HFFc6 (cell line): ENCODE results near the gene SYT11. TPM values are rescaled to one million over a fixed set of nuclear protein-coding genes. Genes with fewer than 3 reads are reported as not detected.

Experiments used
- DNase-seq: peaks from one replicate; pipeline ENCODE4 v3.0.0-alpha.2; 2018
- H3K27ac Mint-ChIP-seq: 2 replicates; pipeline ENCODE4 v1.8.0; 2020; ENCODE audit warnings: mild to moderate bottlenecking, mixed read lengths
- H3K27me3 Mint-ChIP-seq: 2 replicates; pipeline ENCODE4 v1.8.0; 2021; ENCODE audit warnings: mild to moderate bottlenecking, moderate library complexity, mixed read lengths; ENCODE audit not compliant: insufficient read depth
- H3K36me3 Mint-ChIP-seq: 2 replicates; pipeline ENCODE4 v1.8.0; 2021; ENCODE audit warnings: low read depth, mixed read lengths
- H3K4me1 Mint-ChIP-seq: 2 replicates; pipeline ENCODE4 v1.8.0; 2020; ENCODE audit warnings: low read depth, mixed read lengths
- H3K4me3 Mint-ChIP-seq: 2 replicates; pipeline ENCODE4 v1.8.0; 2020; ENCODE audit warnings: mild to moderate bottlenecking, moderate library complexity, mixed read lengths
- H3K9me3 Mint-ChIP-seq: 2 replicates; pipeline ENCODE4 v1.8.0; 2020; ENCODE audit warnings: mild to moderate bottlenecking, mixed read lengths
- CTCF ChIP-seq: fragments of 200-600 bp; sonication (generic); IDR thresholded peaks from 2 replicates; pipeline ENCODE4 v1.5.0; 2021; ENCODE audit warnings: antibody characterized with exemption, mild to moderate bottlenecking
- total RNA-seq, 6 experiments: library from RNA; stranded (reverse); fragmentation: NEBNext Ultra II Directional; extraction: Animal tissue kit (Norgen Biotek cat#: 25700); gene quantifications; 2 replicates in 1 of 6; 3 replicates in 5 of 6; pipeline ENCODE4 v1.2.3, GENCODE V29; 2021

The SYT11 gene
- total RNA-seq, 6 experiments from 2014 or later = 38.9 to 56.0 (median 48.8) TPM

- no peak for DNase-seq
- no peaks in the 10 kb centered on the region; the same call in 1 of the 2 replicates for H3K27me3 Mint-ChIP-seq
- TF ChIP-seq CTCF = no peak
- H3K36me3 Mint-ChIP-seq = peaks cover 12% of the 10 kb centered on the region
- H3K27ac Mint-ChIP-seq = no peak overlapping the region
- peaks cover 9% of the 10 kb centered on the region for H3K4me1 Mint-ChIP-seq
- no peak overlapping the region for H3K4me3 Mint-ChIP-seq
- H3K9me3 Mint-ChIP-seq = no peaks in the 10 kb centered on the region
Observed at GRCh38 chr1:155867766-155868165, 8.4 kb downstream of the SYT11 start.

- DNase-seq = no peak
- Mint-ChIP-seq H3K9me3 (no peaks in the 10 kb centered on the region), H3K27me3 (no peaks in the 10 kb centered on the region; the same call in 1 of the 2 replicates), H3K36me3 (peaks cover 15% of the 10 kb centered on the region), H3K4me3 (no peak overlapping the region), H3K27ac (no peak overlapping the region), H3K4me1 (peaks cover 10% of the 10 kb centered on the region; the same call in 1 of the 2 replicates)
- no peak for TF ChIP-seq CTCF
Observed at GRCh38 chr1:155871390-155871789, 12.0 kb downstream of the SYT11 start.

GRCh38 chr1:155872527-155872926 is 13.2 kb downstream of the SYT11 start:
- Mint-ChIP-seq H3K36me3 (peaks cover 12% of the 10 kb centered on the region), H3K27ac (no peak overlapping the region), H3K9me3 (no peaks in the 10 kb centered on the region), H3K4me1 (peaks cover 10% of the 10 kb centered on the region; the same call in 1 of the 2 replicates), H3K27me3 (no peaks in the 10 kb centered on the region; the same call in 1 of the 2 replicates), H3K4me3 (no peak overlapping the region)
- no peak for TF ChIP-seq CTCF
- no peak for DNase-seq

- no peak for TF ChIP-seq CTCF
- Mint-ChIP-seq H3K36me3 (peaks cover 8% of the 10 kb centered on the region), H3K27me3 (no peaks in the 10 kb centered on the region; the same call in 1 of the 2 replicates), H3K4me1 (peaks cover 10% of the 10 kb centered on the region; the same call in 1 of the 2 replicates), H3K4me3 (peak overlapping the region; percentile 46; the same call in 1 of the 2 replicates), H3K27ac (peak overlapping the region; percentile 88), H3K9me3 (no peaks in the 10 kb centered on the region)
- peak; percentile 57 for DNase-seq
Observed at GRCh38 chr1:155873860-155874259, 14.5 kb downstream of the SYT11 start.

- peaks cover 10% of the 10 kb centered on the region; the same call in 1 of the 2 replicates for H3K4me1 Mint-ChIP-seq
- no peaks in the 10 kb centered on the region; the same call in 1 of the 2 replicates for H3K27me3 Mint-ChIP-seq
- no peak for DNase-seq
- H3K9me3 Mint-ChIP-seq = no peaks in the 10 kb centered on the region
- H3K27ac Mint-ChIP-seq = no peak overlapping the region
- H3K4me3 Mint-ChIP-seq = no peak overlapping the region
- TF ChIP-seq CTCF = no peak
- peaks cover 16% of the 10 kb centered on the region for H3K36me3 Mint-ChIP-seq
Observed at GRCh38 chr1:155877945-155878344, 18.6 kb downstream of the SYT11 start.
